ENCODE results near the gene FYTTD1. TPM values are rescaled to one million over a fixed set of nuclear protein-coding genes. Genes with fewer than 3 reads are reported as not detected.
"Not testable (repeated sequence)": the region's sequence is repeated elsewhere in the genome, so short reads cannot be mapped to it uniquely, and the experiment has no call there.

Gene FYTTD1
- total RNA-seq, 2 experiments from 2014 or later: 38.0 to 48.8 TPM

- DNase-seq (no peak), ATAC-seq (ENCODE audit: low read depth) (no peak)
- Mint-ChIP-seq H3K4me1 (peaks cover 12% of the 10 kb centered on the region), H3K4me3 (no peak overlapping the region), H3K27ac (no peak overlapping the region), H3K36me3 (peaks cover 18% of the 10 kb centered on the region), H3K9me3 (no peaks in the 10 kb centered on the region), H3K27me3 (no peaks in the 10 kb centered on the region)
- POLR2A ChIA-PET: no interaction called here
These were observed 21.2 kb upstream of the FYTTD1 start for GRCh38 chr3:197728487-197728886.

- Mint-ChIP-seq H3K4me1 (peaks cover 18% of the 10 kb centered on the region), H3K27ac (no peak overlapping the region), H3K27me3 (no peaks in the 10 kb centered on the region), H3K36me3 (peaks cover 20% of the 10 kb centered on the region), H3K9me3 (no peaks in the 10 kb centered on the region), H3K4me3 (no peak overlapping the region)
- ATAC-seq (ENCODE audit: low read depth): no peak
- POLR2A ChIA-PET: interaction anchor here (0.7 to 1.1 kb wide), 3 partner anchors 18 to 61 kb away, joined by 3 to 5 read pairs (median 4); partner anchors contain the start of gene LRCH3
- DNase-seq: no peak
These were observed 19.5 kb upstream of the FYTTD1 start for GRCh38 chr3:197730200-197730599.

DNA sequence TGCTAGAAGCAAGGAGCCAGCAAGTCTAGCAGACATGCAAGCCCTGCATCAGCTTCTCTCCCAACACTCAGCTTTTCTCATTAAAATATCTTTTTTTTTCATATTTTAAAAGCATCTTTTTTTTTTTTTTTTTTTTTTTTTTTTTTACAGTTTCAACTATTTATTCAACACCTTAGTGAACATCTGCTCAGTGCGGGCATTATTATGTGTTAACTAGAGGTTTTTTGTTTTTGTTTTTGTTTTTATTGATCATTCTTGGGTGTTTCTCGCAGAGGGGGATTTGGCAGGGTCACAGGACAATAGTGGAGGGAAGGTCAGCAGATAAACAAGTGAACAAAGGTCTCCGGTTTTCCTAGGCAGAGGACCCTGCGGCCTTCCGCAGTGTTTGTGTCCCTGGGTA is 18.9 kb upstream of the FYTTD1 start:
- POLR2A ChIA-PET: interaction anchor here (0.7 to 1.1 kb wide), 2 partner anchors 31 to 61 kb away, joined by 3 to 4 read pairs; partner anchors contain the start of gene LRCH3

GRCh38 chr3:197731483-197731882 is 18.2 kb upstream of the FYTTD1 start:
- peaks cover 20% of the 10 kb centered on the region for H3K36me3 Mint-ChIP-seq
- H3K9me3 Mint-ChIP-seq; H3K27ac Mint-ChIP-seq; ATAC-seq (ENCODE audit: low read depth); H3K27me3 Mint-ChIP-seq; DNase-seq; H3K4me3 Mint-ChIP-seq; POLR2A ChIA-PET: not testable (repeated sequence)
- H3K4me1 Mint-ChIP-seq: peaks cover 24% of the 10 kb centered on the region

More for the DNA sequence above, 18.9 kb upstream of the FYTTD1 start:
- not testable (repeated sequence) for DNase-seq; ATAC-seq (ENCODE audit: low read depth); H3K27ac Mint-ChIP-seq; H3K4me3 Mint-ChIP-seq; H3K9me3 Mint-ChIP-seq; H3K27me3 Mint-ChIP-seq
- H3K4me1 Mint-ChIP-seq: peaks cover 22% of the 10 kb centered on the region
- peaks cover 20% of the 10 kb centered on the region for H3K36me3 Mint-ChIP-seq

GRCh38 chr3:197733042-197733441 is 16.6 kb upstream of the FYTTD1 start:
- H3K36me3 Mint-ChIP-seq: peaks cover 20% of the 10 kb centered on the region
- no peak overlapping the region for H3K27ac Mint-ChIP-seq
- ATAC-seq (ENCODE audit: low read depth) (no peak), DNase-seq (no peak)
- POLR2A ChIA-PET: interaction anchor here (1.0 kb wide), 1 partner anchor 10 kb away, joined by 3 read pairs; no protein-coding TSS in a partner anchor
- no peaks in the 10 kb centered on the region for H3K27me3 Mint-ChIP-seq
- no peaks in the 10 kb centered on the region for H3K9me3 Mint-ChIP-seq
- peaks cover 30% of the 10 kb centered on the region for H3K4me1 Mint-ChIP-seq
- no peak overlapping the region for H3K4me3 Mint-ChIP-seq

GRCh38 chr3:197734667-197735318 is 14.9 kb upstream of the FYTTD1 start:
- H3K4me3 Mint-ChIP-seq: peak overlapping the region; percentile 73
- H3K4me1 Mint-ChIP-seq: peaks cover 29% of the 10 kb centered on the region
- H3K9me3 Mint-ChIP-seq: no peaks in the 10 kb centered on the region
- H3K27me3 Mint-ChIP-seq: no peaks in the 10 kb centered on the region
- DNase-seq (no peak), ATAC-seq (ENCODE audit: low read depth) (no peak)
- POLR2A ChIA-PET: interaction anchor here (1.2 to 1.6 kb wide), 2 partner anchors 17 to 19 kb away, joined by 3 to 6 read pairs; no protein-coding TSS in a partner anchor
- peak overlapping the region; percentile 60 for H3K27ac Mint-ChIP-seq
- H3K36me3 Mint-ChIP-seq: peaks cover 12% of the 10 kb centered on the region

DNA sequence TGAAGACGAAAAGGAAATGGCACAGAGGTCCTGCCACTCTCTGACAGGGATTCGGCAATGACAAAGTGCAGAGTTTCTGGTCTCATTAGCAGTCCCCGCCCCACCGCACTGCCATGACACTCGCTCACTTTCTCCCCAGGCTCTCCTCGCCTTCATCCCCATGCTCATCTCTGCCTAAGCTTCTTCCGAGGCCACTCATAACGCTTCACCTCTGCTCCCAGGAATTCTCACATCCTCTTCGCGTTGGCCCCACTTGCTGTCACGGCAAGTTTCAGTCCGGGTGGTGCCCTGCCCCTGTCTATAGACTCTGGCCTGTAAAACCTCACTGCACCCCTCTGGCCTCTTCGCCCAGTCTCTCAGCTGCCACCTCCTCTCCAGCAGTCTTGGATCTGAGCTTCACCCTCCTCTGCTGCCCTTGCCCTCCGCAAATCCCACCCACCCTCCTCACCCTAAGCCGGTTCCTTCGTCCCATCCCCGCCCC is 13.6 kb upstream of the FYTTD1 start:
- Mint-ChIP-seq H3K4me1 (peaks cover 22% of the 10 kb centered on the region), H3K27me3 (no peaks in the 10 kb centered on the region), H3K36me3 (peaks cover 6% of the 10 kb centered on the region), H3K9me3 (no peaks in the 10 kb centered on the region), H3K4me3 (peak overlapping the region; percentile 100), H3K27ac (peak overlapping the region; percentile 97)
- peak; percentile 15 for ATAC-seq (ENCODE audit: low read depth)
- DNase-seq: peak; percentile 52
- POLR2A ChIA-PET: interaction anchor here (1.1 to 1.7 kb wide), 5 partner anchors 18 to 58 kb away, joined by 3 to 16 read pairs (median 4); partner anchors contain the start of gene LRCH3

DNA sequence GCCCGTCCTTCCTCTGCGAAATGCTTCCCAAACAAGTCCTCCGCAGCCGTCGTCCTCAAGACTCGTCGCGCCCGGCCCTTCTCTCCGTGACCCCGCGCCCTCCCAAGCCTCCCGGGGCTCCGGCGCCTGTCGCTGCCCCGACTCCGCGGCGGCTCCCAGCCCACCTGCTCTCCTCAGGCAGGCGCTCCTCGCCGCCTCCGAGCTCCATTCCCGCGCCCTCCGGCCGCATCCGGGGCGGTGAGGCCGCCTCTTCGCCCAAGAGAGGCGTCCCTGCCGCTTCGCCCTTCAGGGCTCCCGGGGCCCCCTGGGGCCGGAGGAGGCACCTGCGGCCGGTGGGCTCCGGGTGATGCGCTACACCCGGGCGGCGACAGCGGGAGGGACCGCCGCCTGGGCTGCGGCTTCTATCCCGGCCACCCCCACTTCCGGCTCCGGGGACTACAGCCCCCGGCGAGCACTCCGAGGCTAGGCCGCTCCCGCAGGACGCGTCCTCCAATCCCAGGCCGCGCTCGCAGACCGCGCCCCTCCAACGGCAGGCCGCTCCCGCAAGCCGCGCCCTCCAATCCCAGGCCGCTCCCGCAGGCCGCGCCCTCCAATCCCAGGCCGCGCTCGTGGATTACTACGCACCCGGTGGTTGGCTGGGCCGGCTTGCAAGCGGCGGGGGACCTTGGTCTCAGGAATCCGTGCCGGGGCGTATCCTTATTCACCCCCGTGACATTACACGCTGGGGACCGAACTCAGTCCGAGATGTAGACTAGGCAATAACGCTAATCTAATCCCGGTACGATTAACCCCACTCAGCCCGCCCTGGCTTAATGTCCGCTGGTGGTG is 13.0 kb upstream of the FYTTD1 start, which contains the start of gene RUBCN:
RUBCN (minus strand) TSS at position 414 of the 828 bp plus-strand sequence; CDS start at position 229, 185 bp downstream.
- Mint-ChIP-seq H3K4me1 (peaks cover 22% of the 10 kb centered on the region), H3K36me3 (peaks cover 6% of the 10 kb centered on the region), H3K4me3 (peak within 1 kb of the TSS; percentile 100), H3K27ac (peak within 1 kb of the TSS; percentile 97), H3K27me3 (no peaks in the 10 kb centered on the region), H3K9me3 (no peaks in the 10 kb centered on the region)
- DNase-seq (peak; percentile 96), ATAC-seq (ENCODE audit: low read depth) (peak; percentile 96)
- POLR2A ChIA-PET: interaction anchor here (1.1 to 2.3 kb wide), 5 partner anchors 12 to 57 kb away, joined by 3 to 16 read pairs (median 5); partner anchors contain the start of gene LRCH3

DNA sequence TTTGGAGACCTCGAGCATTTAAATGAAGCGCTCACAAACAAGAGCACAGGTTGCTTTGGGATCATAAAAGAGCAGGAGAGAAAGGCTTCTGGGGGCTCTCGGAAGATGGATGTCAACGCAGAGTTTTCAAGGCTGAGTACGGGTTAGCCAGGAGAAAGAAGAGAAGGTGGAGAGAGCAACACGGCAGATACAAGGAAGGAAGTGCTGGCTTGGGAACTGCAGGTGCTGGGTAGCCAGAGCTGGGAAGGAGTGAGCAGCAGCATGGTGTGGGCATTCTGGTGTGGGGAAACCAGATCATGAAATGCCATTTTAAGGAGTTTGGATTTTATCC is 12.4 kb upstream of the FYTTD1 start:
- Mint-ChIP-seq H3K27me3 (no peaks in the 10 kb centered on the region), H3K27ac (peak overlapping the region; percentile 90), H3K36me3 (peaks cover 6% of the 10 kb centered on the region), H3K4me3 (peak overlapping the region; percentile 100), H3K4me1 (peaks cover 22% of the 10 kb centered on the region), H3K9me3 (no peaks in the 10 kb centered on the region)
- no peak for DNase-seq
- POLR2A ChIA-PET: interaction anchor here (0.8 to 2.3 kb wide), 3 partner anchors 12 to 54 kb away, joined by 4 to 5 read pairs (median 4); partner anchors contain the start of gene LRCH3
- ATAC-seq (ENCODE audit: low read depth): no peak

DNA sequence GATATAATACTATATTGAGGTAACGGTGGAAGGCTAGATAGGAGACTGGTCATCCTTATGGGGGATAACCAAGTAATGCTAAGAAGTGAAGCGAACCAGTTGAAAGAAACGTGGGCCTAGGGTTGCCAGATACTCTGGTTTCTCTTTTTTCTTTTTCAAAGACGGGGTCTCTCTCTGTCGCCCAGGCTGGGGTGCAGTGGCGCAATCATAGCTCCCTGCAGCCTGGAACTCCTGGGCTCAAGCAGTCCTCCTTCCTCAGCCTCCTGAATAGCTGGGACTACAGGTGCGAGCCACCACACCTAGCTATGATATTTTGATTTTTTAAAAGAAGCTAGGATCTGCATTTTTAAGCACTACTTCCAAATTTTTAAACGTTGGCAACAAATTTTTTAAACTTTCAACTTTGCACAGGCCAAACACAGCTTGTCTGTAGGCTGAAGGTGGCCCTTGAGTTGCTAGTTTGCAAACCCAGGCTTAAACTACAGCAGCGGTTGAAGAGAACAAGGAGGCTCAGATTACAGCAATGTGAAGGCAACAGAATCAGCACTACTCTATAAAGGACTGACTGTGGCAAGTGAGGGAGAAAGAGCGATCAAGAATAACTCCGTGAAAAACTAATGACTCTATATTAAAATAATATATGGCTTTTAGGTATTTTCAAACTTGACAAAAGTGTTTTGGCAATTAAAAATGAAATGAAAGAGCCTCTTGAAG is 11.8 kb upstream of the FYTTD1 start:
- POLR2A ChIA-PET: interaction anchor here (0.8 to 2.3 kb wide), 3 partner anchors 11 to 53 kb away, joined by 3 to 5 read pairs (median 4); partner anchors contain the start of gene LRCH3
- H3K4me1 Mint-ChIP-seq: peaks cover 22% of the 10 kb centered on the region
- no peak for DNase-seq
- H3K9me3 Mint-ChIP-seq: no peaks in the 10 kb centered on the region
- no peaks in the 10 kb centered on the region for H3K27me3 Mint-ChIP-seq
- H3K4me3 Mint-ChIP-seq: peak overlapping the region; percentile 100
- peak overlapping the region; percentile 90 for H3K27ac Mint-ChIP-seq
- no peak for ATAC-seq (ENCODE audit: low read depth)
- H3K36me3 Mint-ChIP-seq: peaks cover 6% of the 10 kb centered on the region

DNA sequence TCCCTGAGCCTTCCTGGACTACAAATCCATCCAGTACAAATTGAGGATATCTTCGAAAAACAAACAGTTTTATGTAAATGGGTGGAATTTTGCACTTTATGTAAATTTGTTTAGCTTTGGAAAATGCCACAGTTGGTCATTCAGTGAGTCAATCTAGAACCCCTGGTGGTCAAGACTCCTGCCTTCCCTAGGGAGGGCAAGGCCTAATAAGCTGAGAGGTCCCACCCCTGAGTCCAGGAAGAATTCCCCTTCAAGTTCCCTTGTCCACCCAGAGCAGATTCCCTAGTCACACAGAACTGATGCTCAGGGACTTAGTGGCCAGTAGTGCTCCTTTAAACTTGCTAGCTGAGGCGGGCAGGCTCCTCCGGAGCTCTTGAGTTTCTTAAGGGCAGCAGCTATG is 6.9 kb upstream of the FYTTD1 start:
- ATAC-seq (ENCODE audit: low read depth) (no peak), DNase-seq (no peak)
- Mint-ChIP-seq H3K4me1 (no peaks in the 10 kb centered on the region), H3K27me3 (no peaks in the 10 kb centered on the region), H3K4me3 (no peak overlapping the region), H3K9me3 (no peaks in the 10 kb centered on the region), H3K36me3 (no peaks in the 10 kb centered on the region), H3K27ac (no peak overlapping the region)
- POLR2A ChIA-PET: no interaction called here

GRCh38 chr3:197746209-197746608 is 3.5 kb upstream of the FYTTD1 start:
- Mint-ChIP-seq H3K27me3 (no peaks in the 10 kb centered on the region), H3K36me3 (peaks cover 2% of the 10 kb centered on the region), H3K27ac (no peak overlapping the region), H3K4me3 (no peak overlapping the region), H3K4me1 (peaks cover 8% of the 10 kb centered on the region), H3K9me3 (no peaks in the 10 kb centered on the region)
- POLR2A ChIA-PET: no interaction called here
- no peak for ATAC-seq (ENCODE audit: low read depth)
- DNase-seq: no peak

- H3K9me3 Mint-ChIP-seq: no peaks in the 10 kb centered on the region
- POLR2A ChIA-PET: no interaction called here
- peaks cover 10% of the 10 kb centered on the region for H3K4me1 Mint-ChIP-seq
- H3K36me3 Mint-ChIP-seq: peaks cover 2% of the 10 kb centered on the region
- H3K27ac Mint-ChIP-seq: no peak overlapping the region
- H3K4me3 Mint-ChIP-seq: no peak overlapping the region
- no peaks in the 10 kb centered on the region for H3K27me3 Mint-ChIP-seq
- no peak for DNase-seq
- no peak for ATAC-seq (ENCODE audit: low read depth)
These were observed 2.9 kb upstream of the FYTTD1 start for GRCh38 chr3:197746801-197747237.

Measured in activated naive CD8-positive, alpha-beta T cell treated with anti-CD3 and anti-CD28 coated beads, Interleukin-2, amount 10 ng/mL, durations not matched to agents 7 days and 5 days (primary cell).